HEK293 (cell line): ENCODE data around the gene WDR89.
A peak's percentile ranks its signal among the peaks of the same experiment; 100 is the strongest.

ENCODE experiments used
- CTCF ChIA-PET: fragments of 350-600 bp; formaldehyde crosslinking; extraction: SDS; loops from one replicate; lab custom pipeline; 2021; ENCODE audit warnings: antibody characterized with exemption; lab: Yijun Ruan, JAX
- POLR2A ChIA-PET: fragments of 300-600 bp; formaldehyde crosslinking; extraction: SDS; loops from one replicate; lab custom pipeline; 2020; ENCODE audit warnings: antibody characterized with exemption, inconsistent platforms; lab: Yijun Ruan, JAX
- H3K27ac ChIP-seq: fragments of 200-500 bp; sonication (Bioruptor generic); 2 replicates; pipeline ENCODE4 v1.5.1; 2014; ENCODE audit warnings: low read depth, low read length, control low read depth, inconsistent platforms; ENCODE audit errors: extremely low read depth
- H3K36me3 ChIP-seq, 2 experiments: fragments of 200-500 bp in 1 of 2; sonication (Bioruptor generic) in 1 of 2; 1 replicate in 1 of 2; 2 replicates in 1 of 2; pipeline ENCODE4 v1.5.1; 2014 to 2017; ENCODE audit warnings: inconsistent platforms in 2 of 2, low read length in 2 of 2; ENCODE audit not compliant: control insufficient read depth in 2 of 2, insufficient read depth in 1 of 2
- H3K4me1 ChIP-seq: fragments of 200-500 bp; sonication (Bioruptor generic); 2 replicates; pipeline ENCODE4 v1.5.1; 2014; ENCODE audit warnings: mild to moderate bottlenecking, low read length, inconsistent platforms; ENCODE audit not compliant: control insufficient read depth, insufficient read depth
- H3K4me3 ChIP-seq: 2 replicates; pipeline ENCODE4 v1.5.1; 2011; ENCODE audit warnings: low read depth, mild to moderate bottlenecking, control low read depth, low read length, moderate library complexity
- H3K9me3 ChIP-seq: fragments of 200-500 bp; sonication (Bioruptor generic); 2 replicates; pipeline ENCODE4 v1.5.1; 2014; ENCODE audit warnings: low read depth, low read length, inconsistent platforms; ENCODE audit not compliant: control insufficient read depth, insufficient read depth
- CTCF ChIP-seq: fragments of 450-650 bp; formaldehyde crosslinking; IDR thresholded peaks from 2 replicates; pipeline ENCODE4 v1.5.1; 2016; ENCODE audit warnings: missing biosample characterization, missing genetic modification characterization
- HOXA7 ChIP-seq: sonication (generic); formaldehyde crosslinking; IDR thresholded peaks from 2 replicates; pipeline ENCODE4 v1.8.1; 2022; ENCODE audit warnings: missing genetic modification reagents, borderline replicate concordance
- KLF7 ChIP-seq: fragments of 450-650 bp; formaldehyde crosslinking; IDR thresholded peaks from 2 replicates; pipeline ENCODE4 v1.5.1; 2016; ENCODE audit warnings: missing biosample characterization, missing genetic modification characterization, borderline replicate concordance
- KLF8 ChIP-seq: fragments of 450-650 bp; formaldehyde crosslinking; IDR thresholded peaks from 2 replicates; pipeline ENCODE4 v1.5.1; 2016; ENCODE audit warnings: missing biosample characterization, missing genetic modification characterization
- MEIS1 ChIP-seq: sonication (generic); formaldehyde crosslinking; IDR thresholded peaks from 2 replicates; pipeline ENCODE4 v1.8.1; 2022; ENCODE audit warnings: missing genetic modification reagents, mild to moderate bottlenecking, borderline replicate concordance
- REPIN1 ChIP-seq: fragments of 450-650 bp; formaldehyde crosslinking; IDR thresholded peaks from 2 replicates; pipeline ENCODE4 v1.5.1; 2017; ENCODE audit warnings: missing biosample characterization, missing genetic modification characterization, low read depth
- SALL2 ChIP-seq: fragments of 450-650 bp; formaldehyde crosslinking; IDR thresholded peaks from 2 replicates; pipeline ENCODE4 v1.5.0; 2017; ENCODE audit warnings: missing biosample characterization, mild to moderate bottlenecking, missing genetic modification characterization, borderline replicate concordance
- SP7 ChIP-seq: fragments of 450-650 bp; formaldehyde crosslinking; IDR thresholded peaks from 2 replicates; pipeline ENCODE4 v1.5.1; 2016; ENCODE audit warnings: missing biosample characterization, missing genetic modification characterization
- ZBTB21 ChIP-seq: fragments of 450-650 bp; formaldehyde crosslinking; IDR thresholded peaks from 2 replicates; pipeline ENCODE4 v1.5.1; 2017; ENCODE audit warnings: missing biosample characterization, missing genetic modification characterization
- ZBTB48 ChIP-seq: fragments of 450-650 bp; formaldehyde crosslinking; IDR thresholded peaks from 2 replicates; pipeline ENCODE4 v1.5.1; 2016; ENCODE audit warnings: missing biosample characterization, missing genetic modification characterization
- ZNF132 ChIP-seq: fragments of 450-650 bp; formaldehyde crosslinking; IDR thresholded peaks from 2 replicates; pipeline ENCODE4 v1.5.1; 2017; ENCODE audit warnings: missing biosample characterization, missing genetic modification characterization, borderline replicate concordance
- ZNF274 ChIP-seq, 2 experiments: fragments of 200-500 bp in 1 of 2; fragments of 450-650 bp in 1 of 2; sonication (Bioruptor generic) in 1 of 2; formaldehyde crosslinking in 1 of 2; IDR thresholded peaks; 2 replicates each; pipeline versions ENCODE4 v1.5.1 to v1.6.1; 2014 to 2016; ENCODE audit warnings: borderline replicate concordance in 1 of 2, inconsistent platforms in 1 of 2, low read length in 1 of 2, missing biosample characterization in 1 of 2, missing genetic modification characterization in 1 of 2
- ZNF391 ChIP-seq: fragments of 450-650 bp; formaldehyde crosslinking; IDR thresholded peaks from 2 replicates; pipeline ENCODE4 v1.5.1; 2016; ENCODE audit warnings: low read depth, missing biosample characterization, missing genetic modification characterization, borderline replicate concordance
- ZNF518A ChIP-seq: fragments of 450-650 bp; formaldehyde crosslinking; conservative IDR thresholded peaks from 2 replicates; pipeline ENCODE4 v1.5.1; 2016; ENCODE audit warnings: low read depth, missing biosample characterization, missing genetic modification characterization
- ZNF548 ChIP-seq: fragments of 450-650 bp; formaldehyde crosslinking; IDR thresholded peaks from 2 replicates; pipeline ENCODE4 v1.5.1; 2016; ENCODE audit warnings: missing biosample characterization, missing genetic modification characterization
- ZNF561 ChIP-seq: fragments of 450-650 bp; IDR thresholded peaks from 2 replicates; pipeline ENCODE4 v1.5.1; 2018; ENCODE audit warnings: missing biosample characterization, missing genetic modification characterization, borderline replicate concordance
- ZNF596 ChIP-seq: fragments of 450-650 bp; IDR thresholded peaks from 2 replicates; pipeline ENCODE4 v1.5.0; 2018; ENCODE audit warnings: missing biosample characterization, mild to moderate bottlenecking, missing genetic modification characterization, moderate library complexity
- ZNF621 ChIP-seq: fragments of 450-650 bp; formaldehyde crosslinking; IDR thresholded peaks from 2 replicates; pipeline ENCODE4 v1.5.1; 2017; ENCODE audit warnings: missing biosample characterization, missing genetic modification characterization
- ZNF624 ChIP-seq: fragments of 450-650 bp; formaldehyde crosslinking; IDR thresholded peaks from 2 replicates; pipeline ENCODE4 v1.5.1; 2017; ENCODE audit warnings: missing biosample characterization, missing genetic modification characterization
- ZNF658 ChIP-seq: fragments of 450-650 bp; formaldehyde crosslinking; IDR thresholded peaks from 2 replicates; pipeline ENCODE4; 2016; ENCODE audit warnings: missing biosample characterization, missing genetic modification characterization
- ZNF677 ChIP-seq: fragments of 450-650 bp; IDR thresholded peaks from 2 replicates; pipeline ENCODE4 v1.5.0; 2018; ENCODE audit warnings: missing biosample characterization, mild to moderate bottlenecking, missing genetic modification characterization, moderate library complexity
- ZNF791 ChIP-seq: fragments of 450-650 bp; formaldehyde crosslinking; IDR thresholded peaks from 2 replicates; pipeline ENCODE4 v1.5.1; 2016; ENCODE audit warnings: missing biosample characterization, missing genetic modification characterization

WDR89 gene

GRCh38 chr14:63677891-63678379, 36.3 kb upstream of the WDR89 start (continued):
- TF ChIP-seq REPIN1 (tag by site-specific recombination) (no peak), KLF7 (tag by site-specific recombination) (0 out of 2 replicates have a peak, but pooled peaks have one; percentile 64), MEIS1 (CRISPR knock-in tag) (no peak), ZBTB21 (tag by site-specific recombination) (peak; percentile 77), ZBTB48 (no peak), SP7 (peak; percentile 87), ZNF791 (tag by site-specific recombination) (no peak), HOXA7 (no peak), ZNF624 (tag by site-specific recombination) (no peak), ZNF621 (tag by site-specific recombination) (no peak), KLF8 (peak; percentile 74; the same call in 1 of the 2 replicates), ZNF548 (no peak), CTCF (tag by site-specific recombination) (no peak), ZNF561 (no peak)

DNA sequence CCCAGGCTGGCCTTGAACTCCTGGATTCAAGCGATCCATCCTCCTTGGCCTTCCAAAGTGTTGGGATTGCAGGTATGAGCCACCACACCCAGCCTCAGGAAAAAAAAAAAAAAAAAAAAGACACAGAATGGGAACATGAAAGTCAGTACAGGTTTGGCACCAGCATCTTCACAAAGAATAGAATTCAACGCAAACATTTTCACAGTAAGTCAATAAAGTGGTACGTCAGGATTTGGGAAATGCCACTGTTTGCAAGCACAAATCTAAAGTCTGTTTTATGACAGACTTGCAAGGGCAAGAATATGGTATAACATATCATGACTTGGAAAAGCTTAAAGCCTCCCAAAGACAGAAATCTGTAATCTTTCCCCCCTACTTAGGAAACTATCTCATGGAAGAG, 34.9 kb upstream of the WDR89 start:
- Histone ChIP-seq H3K36me3 (no peaks in the 10 kb centered on the region; a peak in 1 of 3 replicates), H3K9me3 (no peaks in the 10 kb centered on the region), H3K27ac (no peak overlapping the region), H3K4me1 (peaks cover 23% of the 10 kb centered on the region), H3K4me3 (no peak overlapping the region)
- TF ChIP-seq ZNF658 (tag by site-specific recombination), result no peak
- TF ChIP-seq SALL2, result no peak
- TF ChIP-seq ZNF274 (IDR thresholded peaks at IDR 0.05; ENCODE audit: low read length), result no peak
- no peak for TF ChIP-seq ZNF274 (tag by site-specific recombination; IDR thresholded peaks at IDR 0.05; ENCODE audit: borderline replicate concordance)
- TF ChIP-seq ZNF132 (tag by site-specific recombination), result no peak
- TF ChIP-seq ZNF596, result no peak
- TF ChIP-seq ZNF518A (tag by site-specific recombination), result no peak
- no peak for TF ChIP-seq ZNF677 (tag by site-specific recombination)
- TF ChIP-seq ZNF391, result no peak
- ChIA-PET POLR2A (no interaction called here), CTCF (interaction anchor here (0.6 kb wide), 1 partner anchor 45 kb away, joined by 3 read pairs; no protein-coding TSS in a partner anchor)
